IPS-18a (cell line): ENCODE measurements around the gene INA.

Source experiments
- H3K27ac ChIP-seq: one replicate; pipeline ENCODE4 v1.5.1; 2013; ENCODE audit warnings: low read length
- H3K27me3 ChIP-seq: one replicate; pipeline ENCODE4 v1.6.1; 2013; ENCODE audit warnings: mild to moderate bottlenecking, low read length; ENCODE audit not compliant: control insufficient read depth, insufficient read depth
- H3K36me3 ChIP-seq: one replicate; pipeline ENCODE4 v1.6.1; 2013; ENCODE audit warnings: low read depth, low read length; ENCODE audit not compliant: control insufficient read depth
- H3K4me1 ChIP-seq: one replicate; pipeline ENCODE4 v1.6.1; 2013; ENCODE audit warnings: low read depth, low read length; ENCODE audit not compliant: control insufficient read depth
- H3K4me3 ChIP-seq: one replicate; pipeline ENCODE4 v1.5.1; 2013; ENCODE audit warnings: low read length
- H3K9ac ChIP-seq: one replicate; pipeline ENCODE4 v1.6.1; 2013; ENCODE audit warnings: mild to moderate bottlenecking, low read length, moderate library complexity
- H3K9me3 ChIP-seq: one replicate; pipeline ENCODE4 v1.6.1; 2013; ENCODE audit warnings: low read depth, low read length; ENCODE audit not compliant: control insufficient read depth

INA gene

GRCh38 chr10:103310197-103310596, 33.3 kb downstream of the INA start:
- H3K36me3 ChIP-seq = peaks cover 29% of the 10 kb centered on the region
- no peak overlapping the region for H3K9ac ChIP-seq
- H3K27ac ChIP-seq = no peak overlapping the region
- no peaks in the 10 kb centered on the region for H3K4me1 ChIP-seq
- H3K27me3 ChIP-seq = no peaks in the 10 kb centered on the region
- no peak overlapping the region for H3K4me3 ChIP-seq
- H3K9me3 ChIP-seq = no peaks in the 10 kb centered on the region

- Histone ChIP-seq H3K36me3 (peaks cover 25% of the 10 kb centered on the region), H3K9ac (no peak overlapping the region), H3K9me3 (no peaks in the 10 kb centered on the region), H3K27me3 (no peaks in the 10 kb centered on the region), H3K27ac (no peak overlapping the region), H3K4me3 (no peak overlapping the region), H3K4me1 (no peaks in the 10 kb centered on the region)
Measured at GRCh38 chr10:103316087-103316486, 39.1 kb downstream of the INA start.

- H3K27me3 ChIP-seq = no peaks in the 10 kb centered on the region
- H3K9me3 ChIP-seq = no peaks in the 10 kb centered on the region
- peaks cover 42% of the 10 kb centered on the region for H3K36me3 ChIP-seq
- no peak overlapping the region for H3K27ac ChIP-seq
- H3K4me3 ChIP-seq = no peak overlapping the region
- no peaks in the 10 kb centered on the region for H3K4me1 ChIP-seq
- H3K9ac ChIP-seq = no peak overlapping the region
Measured at GRCh38 chr10:103327906-103328305, 51.0 kb downstream of the INA start.

- Histone ChIP-seq H3K4me1 (no peaks in the 10 kb centered on the region), H3K4me3 (no peak overlapping the region), H3K36me3 (peaks cover 21% of the 10 kb centered on the region), H3K9ac (no peak overlapping the region), H3K27me3 (no peaks in the 10 kb centered on the region), H3K27ac (no peak overlapping the region), H3K9me3 (no peaks in the 10 kb centered on the region)
Measured at GRCh38 chr10:103333934-103334520, 57.1 kb downstream of the INA start.

- no peaks in the 10 kb centered on the region for H3K27me3 ChIP-seq
- H3K27ac ChIP-seq = no peak overlapping the region
- H3K36me3 ChIP-seq = peaks cover 22% of the 10 kb centered on the region
- H3K9me3 ChIP-seq = no peaks in the 10 kb centered on the region
- no peak overlapping the region for H3K9ac ChIP-seq
- no peaks in the 10 kb centered on the region for H3K4me1 ChIP-seq
- H3K4me3 ChIP-seq = no peak overlapping the region
Measured at GRCh38 chr10:103334567-103334966, 57.6 kb downstream of the INA start.

- peaks cover 20% of the 10 kb centered on the region for H3K36me3 ChIP-seq
Measured at GRCh38 chr10:103336370-103336769, 59.4 kb downstream of the INA start.

More at GRCh38 chr10:103336370-103336769, 59.4 kb downstream of the INA start:
- H3K27ac ChIP-seq = no peak overlapping the region
- no peaks in the 10 kb centered on the region for H3K27me3 ChIP-seq
- H3K9ac ChIP-seq = no peak overlapping the region
- no peaks in the 10 kb centered on the region for H3K4me1 ChIP-seq
- no peak overlapping the region for H3K4me3 ChIP-seq
- H3K9me3 ChIP-seq = no peaks in the 10 kb centered on the region
